CD1c-positive myeloid dendritic cell (primary cell): ENCODE data around the gene CDV3.
"Not testable (repeated sequence)": the region's sequence is repeated elsewhere in the genome, so short reads cannot be mapped to it uniquely, and the experiment has no call there.

Source experiments
- DNase-seq: peaks from one replicate; pipeline ENCODE4 v3.0.0-alpha.2; 2016; ENCODE audit errors: extremely low spot score

Gene CDV3

DNA sequence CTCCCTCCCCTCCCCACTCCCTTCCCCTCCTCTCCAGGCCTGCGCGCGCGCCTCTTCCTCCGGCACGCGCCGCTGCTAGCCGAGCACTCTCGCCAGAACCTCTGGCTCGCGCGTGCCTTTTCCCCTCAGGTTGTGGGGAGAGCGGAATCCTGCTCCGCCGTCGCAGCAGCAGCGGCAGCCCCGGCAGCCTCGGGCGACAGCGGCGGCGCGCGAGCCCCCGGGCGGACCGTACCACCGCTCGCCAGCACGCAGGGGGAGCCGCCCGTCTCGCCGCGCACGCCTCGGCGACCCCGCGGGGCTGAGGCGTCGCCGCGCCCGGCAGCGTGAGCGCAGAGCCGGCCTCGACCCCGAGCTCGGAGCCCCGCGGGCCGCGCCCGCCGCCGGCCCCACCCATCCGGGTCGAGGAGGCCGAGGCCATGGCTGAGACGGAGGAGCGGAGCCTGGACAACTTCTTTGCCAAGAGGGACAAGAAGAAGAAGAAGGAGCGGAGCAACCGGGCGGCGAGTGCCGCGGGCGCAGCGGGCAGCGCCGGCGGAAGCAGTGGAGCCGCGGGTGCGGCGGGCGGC is at the start of gene CDV3:
Gene CDV3 (plus strand): TSS at position 58 of the 566 bp plus-strand sequence. CDS start 359 bp downstream, at position 417.
- DNase-seq = no peak

GRCh38 chr3:133523758-133524157 is 49.7 kb upstream of the CDV3 start:
- peak; percentile 10 for DNase-seq

DNA sequence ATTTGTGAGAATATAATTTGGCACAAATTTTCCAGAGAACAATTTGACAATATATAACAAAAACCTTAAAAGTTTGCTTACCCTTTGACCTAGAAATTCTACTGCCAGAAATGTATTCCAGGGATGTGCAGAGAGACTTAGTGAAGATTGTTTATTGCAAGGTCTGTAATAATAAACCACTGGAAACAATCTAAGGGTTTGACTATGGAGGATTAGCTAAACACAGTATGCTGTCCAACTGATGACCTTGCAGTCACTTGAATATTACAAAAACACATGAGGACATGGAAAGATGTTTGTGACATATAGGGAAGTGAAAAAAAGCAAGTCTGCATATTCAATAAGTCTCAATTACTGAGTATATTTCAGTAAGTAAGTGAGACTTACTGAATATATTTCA is 48.1 kb upstream of the CDV3 start:
- peak; percentile 49 for DNase-seq

DNA sequence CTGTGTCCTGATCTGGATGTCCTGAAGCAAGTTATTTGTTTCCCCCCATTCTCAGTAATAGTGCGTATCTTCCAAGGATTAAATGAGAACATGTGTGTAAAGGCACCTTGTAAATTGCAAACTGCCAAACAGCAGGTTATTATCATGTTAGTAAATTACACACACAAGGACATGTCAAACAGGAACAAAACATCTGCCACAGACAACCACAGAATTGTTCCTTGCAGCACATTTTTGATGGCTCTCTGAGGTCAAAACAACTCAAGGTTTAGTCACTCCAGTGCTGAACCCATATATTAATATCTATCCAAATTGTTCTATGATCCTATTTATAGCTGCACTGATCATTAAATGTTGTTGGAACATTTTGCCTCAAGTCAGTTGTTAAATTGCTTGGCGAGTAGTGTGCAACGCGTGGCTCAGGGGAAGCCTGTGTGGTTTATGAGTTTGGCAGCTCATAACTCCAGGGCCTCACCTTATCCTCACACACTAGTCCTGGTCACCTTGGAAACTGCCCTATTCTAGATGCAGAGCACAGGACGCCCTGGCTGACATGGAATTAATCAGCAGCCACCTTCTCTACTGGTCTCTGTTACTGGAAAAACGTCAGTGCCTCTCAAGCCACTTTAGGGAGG is 46.3 kb upstream of the CDV3 start:
- DNase-seq = no peak

GRCh38 chr3:133529809-133530208 is 43.7 kb upstream of the CDV3 start:
- no peak for DNase-seq

DNA sequence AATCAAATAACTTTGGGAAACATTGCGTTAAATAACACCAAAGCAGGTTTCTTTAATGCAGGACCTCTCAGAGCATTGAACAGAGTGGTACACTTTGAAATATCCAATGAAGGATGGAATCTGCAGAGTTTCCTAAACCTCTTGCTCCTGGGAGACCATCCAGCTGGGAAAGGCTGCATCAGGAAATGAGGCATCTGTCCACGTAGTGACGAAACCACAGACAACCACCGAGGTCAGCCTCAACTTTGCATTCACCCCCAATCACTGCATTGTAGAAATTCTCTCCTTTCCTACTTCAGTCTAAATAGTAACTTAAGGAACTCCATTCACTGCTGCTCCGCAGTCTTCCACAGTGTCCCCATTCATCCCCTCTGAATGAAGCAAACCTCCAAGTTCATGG is 41.5 kb upstream of the CDV3 start:
- no peak for DNase-seq

GRCh38 chr3:133532951-133533350 is 40.5 kb upstream of the CDV3 start:
- no peak for DNase-seq

DNA sequence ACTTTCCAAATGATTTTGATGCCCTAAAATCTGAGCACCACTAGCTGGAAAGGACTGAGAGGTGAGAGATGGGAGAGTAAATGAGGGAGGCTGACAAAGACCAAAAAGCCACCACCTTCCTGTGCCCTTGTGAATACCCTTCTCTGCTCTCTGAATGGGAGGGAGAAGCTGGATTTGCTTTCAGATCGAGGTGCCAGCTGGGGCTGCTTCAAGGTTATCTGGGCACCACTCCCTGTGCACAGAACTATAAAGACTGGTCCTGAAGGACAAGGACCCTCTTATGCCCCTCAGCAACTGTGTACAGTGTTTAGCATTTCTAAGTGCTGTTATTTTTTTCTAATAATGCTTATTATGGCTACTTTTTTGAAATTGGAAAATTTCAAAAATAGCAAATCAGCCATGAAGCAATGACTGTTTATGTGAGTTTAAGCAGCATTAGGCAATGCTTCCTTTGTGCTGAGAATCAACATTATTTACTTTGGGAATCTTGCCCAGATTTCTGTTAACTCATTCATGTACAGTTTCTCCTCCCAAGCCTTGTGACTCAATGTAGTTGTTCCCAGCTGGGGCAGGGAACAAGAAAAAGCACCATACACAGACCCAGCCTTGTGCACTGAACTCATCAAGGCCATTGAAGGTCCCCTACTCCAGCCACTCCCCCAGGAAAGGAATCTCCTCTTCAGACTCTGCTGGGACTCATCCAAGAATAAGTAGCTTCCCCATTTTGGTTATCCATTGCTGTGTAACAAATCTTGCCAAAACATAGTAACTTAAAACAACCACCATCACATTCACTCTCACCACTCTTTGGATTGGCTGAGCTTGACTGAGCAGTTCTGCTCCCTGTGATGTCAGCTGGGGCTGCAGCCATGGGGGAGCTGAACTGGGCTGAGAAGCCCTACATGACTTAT is 37.3 kb upstream of the CDV3 start:
- DNase-seq = peak; percentile 8

DNA sequence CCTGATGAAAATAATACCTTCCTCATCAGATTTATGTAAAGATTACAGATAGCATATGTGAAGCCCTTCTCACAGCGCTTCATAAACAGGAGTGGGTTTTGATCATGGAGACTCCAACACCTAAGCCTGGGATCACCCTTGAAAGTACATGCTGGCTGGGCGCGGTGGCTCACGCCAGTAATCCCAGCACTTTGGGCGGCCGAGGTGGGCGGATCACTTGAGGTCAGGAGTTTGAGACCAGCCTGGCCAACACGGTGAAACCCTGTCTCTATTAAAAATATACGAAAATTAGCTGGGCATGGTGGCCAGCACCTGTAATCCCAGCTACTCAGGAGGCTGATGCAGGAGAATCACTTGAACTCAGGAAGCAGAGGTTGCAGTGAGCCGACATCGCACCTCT is 36.4 kb upstream of the CDV3 start:
- DNase-seq = not testable (repeated sequence)

- no peak for DNase-seq
These were observed 35.3 kb upstream of the CDV3 start for GRCh38 chr3:133538154-133538553.

- peak; percentile 75 for DNase-seq
These were observed 32.4 kb upstream of the CDV3 start for GRCh38 chr3:133540896-133541674.

DNA sequence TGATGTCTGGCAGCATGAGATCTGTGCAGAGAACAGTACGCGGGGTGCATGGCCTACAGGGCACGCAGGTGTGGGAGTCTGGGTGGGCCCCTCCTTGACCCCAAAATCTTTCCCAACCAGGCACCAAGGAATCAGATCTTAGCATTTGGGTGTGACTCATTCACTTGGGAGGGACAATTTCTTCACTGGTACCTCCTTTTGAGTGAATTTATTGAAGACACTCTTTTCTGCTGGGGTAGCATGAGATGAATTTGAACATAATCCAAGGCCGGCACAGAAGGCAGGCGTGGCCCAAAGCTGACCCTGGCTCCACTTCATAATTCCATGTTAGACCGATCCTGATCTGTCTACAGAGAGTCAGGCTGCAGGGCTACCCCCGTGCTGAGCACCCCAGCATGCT is 30.6 kb upstream of the CDV3 start:
- no peak for DNase-seq

- not testable (repeated sequence) for DNase-seq
These were observed 28.5 kb upstream of the CDV3 start for GRCh38 chr3:133544983-133545382.

DNA sequence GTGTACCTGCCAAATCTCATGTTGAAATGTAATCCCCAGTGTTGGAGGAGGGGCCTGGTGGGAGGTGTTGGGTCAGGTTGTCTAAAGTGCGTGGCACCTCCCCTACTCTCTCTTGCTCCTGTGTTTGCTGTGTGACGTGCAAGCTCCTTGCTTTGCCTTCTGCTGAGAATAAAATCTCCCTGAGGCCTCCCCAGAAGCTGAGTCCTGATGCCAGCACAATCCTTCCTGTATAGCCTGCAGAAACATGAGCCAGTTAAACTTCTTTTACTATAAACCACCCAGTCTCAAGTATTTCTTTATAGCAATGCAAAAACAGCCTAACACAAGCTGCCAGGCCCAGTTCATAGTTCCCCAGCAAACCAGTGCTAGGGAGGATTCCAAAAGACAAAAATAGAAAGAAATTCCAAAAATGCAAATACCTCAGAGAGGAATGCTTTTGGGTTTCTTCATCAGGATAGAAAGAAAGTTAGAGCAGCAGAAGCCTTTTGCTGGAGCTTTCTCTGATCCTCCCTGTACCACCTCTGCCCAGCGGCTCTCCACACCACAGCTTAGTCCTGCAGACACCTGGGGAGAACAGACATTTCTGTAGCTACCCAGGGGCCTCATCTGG is 25.9 kb upstream of the CDV3 start:
- DNase-seq = no peak

DNA sequence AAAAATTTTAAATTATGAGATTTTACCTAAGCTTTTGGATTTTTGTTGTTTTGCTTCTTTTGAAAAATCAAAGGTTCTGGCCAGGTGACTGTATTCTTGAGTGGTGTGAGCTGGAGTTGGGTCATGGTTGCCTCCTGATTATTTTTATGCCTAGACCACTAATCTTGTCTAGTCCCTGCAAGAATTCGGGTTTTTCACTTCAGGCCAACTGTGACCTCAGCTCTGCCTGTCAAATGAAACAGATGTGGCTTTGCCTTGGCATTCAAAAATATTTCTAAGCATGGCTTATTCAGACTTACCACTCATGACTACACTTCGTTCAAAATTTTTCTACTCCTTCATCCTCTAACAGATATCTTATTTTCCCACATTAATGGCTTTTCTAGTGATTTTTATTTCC is 25.4 kb upstream of the CDV3 start:
- DNase-seq = no peak

DNA sequence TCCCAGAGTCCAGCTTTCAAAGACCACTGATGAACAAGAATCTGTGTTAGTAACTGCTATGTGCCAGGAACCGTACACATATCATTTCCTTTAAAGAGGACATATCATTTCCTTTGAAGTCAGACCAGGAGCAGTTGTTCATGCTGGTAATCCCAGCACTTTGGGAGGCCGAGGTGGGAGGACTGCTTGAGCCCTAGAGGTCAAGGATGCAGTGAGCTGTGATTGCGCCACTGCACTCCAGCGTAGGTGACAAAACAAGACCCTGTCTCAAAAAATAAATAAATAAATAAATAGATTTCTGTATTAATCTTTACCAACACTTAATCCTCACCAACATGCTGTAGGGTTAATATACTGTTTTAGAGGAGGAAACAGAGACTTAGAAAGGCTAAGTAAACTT is 23.9 kb upstream of the CDV3 start:
- DNase-seq = no peak

DNA sequence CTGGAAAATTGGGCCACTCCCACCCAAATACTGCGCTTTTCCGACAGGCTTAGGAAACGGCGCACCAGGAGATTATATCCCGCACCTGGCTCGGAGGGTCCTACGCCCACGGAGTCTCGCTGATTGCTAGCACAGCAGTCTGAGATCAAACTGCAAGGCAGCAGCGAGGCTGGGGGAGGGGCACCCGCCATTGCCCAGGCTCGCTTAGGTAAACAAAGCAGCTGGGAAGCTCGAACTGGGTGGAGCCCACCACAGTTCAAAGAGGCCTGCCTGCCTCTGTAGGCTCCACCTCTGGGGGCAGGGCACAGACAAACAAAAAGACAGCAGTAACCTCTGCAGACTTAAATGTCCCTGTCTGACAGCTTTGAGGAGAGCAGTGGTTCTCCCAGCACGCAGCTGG is 21.9 kb upstream of the CDV3 start:
- not testable (repeated sequence) for DNase-seq

GRCh38 chr3:133561679-133562078 is 11.8 kb upstream of the CDV3 start:
- DNase-seq = no peak

- DNase-seq = no peak
These were observed 11.1 kb upstream of the CDV3 start for GRCh38 chr3:133562376-133562775.

GRCh38 chr3:133563186-133563591 is 10.3 kb upstream of the CDV3 start:
- no peak for DNase-seq

DNA sequence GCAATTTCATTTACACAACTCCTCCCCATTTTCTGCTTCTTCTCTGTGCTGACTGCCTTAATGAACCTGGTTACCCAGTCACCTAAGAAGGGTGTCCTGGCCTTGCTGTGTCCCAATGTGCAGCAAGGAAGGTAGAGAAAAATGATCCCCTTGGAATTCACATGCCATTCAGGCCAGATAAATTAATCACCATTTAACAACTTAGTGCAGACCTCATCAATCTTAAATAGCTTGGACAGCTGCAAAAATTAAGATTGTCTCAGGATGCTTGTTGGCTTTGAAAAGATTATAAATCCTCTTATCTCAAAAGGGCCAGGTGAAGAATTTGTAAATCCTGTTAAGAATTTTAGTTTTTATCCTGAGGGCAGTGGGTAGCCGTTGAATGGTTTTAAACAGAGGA is 9.7 kb upstream of the CDV3 start:
- no peak for DNase-seq
